Body of pancreas (tissue), 4 donors: ENCODE measurements around the gene USP54. TPM values are rescaled to one million over a fixed set of nuclear protein-coding genes. Genes with fewer than 3 reads are reported as not detected.
"Not testable (repeated sequence)": the region's sequence is repeated elsewhere in the genome, so short reads cannot be mapped to it uniquely, and the experiment has no call there.

Experiments
- ATAC-seq: fragments of 150-250 bp; one replicate; pipeline ENCODE4 v1.9.1; 2016
- DNase-seq, 4 donors: peaks; one replicate each; pipeline ENCODE4 v3.0.0-alpha.2; 2019
- H3K27ac ChIP-seq, 4 donors: fragments of 200-600 bp; sonication (generic); 1 replicate in 3 of 4; 2 replicates in 1 of 4; pipeline versions ENCODE4 v1.5.1 to v1.6.1; 2016 to 2019; ENCODE audit warnings: mild to moderate bottlenecking in 1 of 4, mixed read lengths in 1 of 4, moderate library complexity in 1 of 4
- H3K27me3 ChIP-seq, 2 donors: fragments of 200-600 bp; sonication (generic); one replicate each; pipeline ENCODE4 v1.6.0; 2016; ENCODE audit warnings: mild to moderate bottlenecking in 1 of 2
- H3K36me3 ChIP-seq, 2 donors: fragments of 200-600 bp; sonication (generic); replicated peaks in 1 of 2; 2 replicates each; pipeline ENCODE4 v1.5.1; 2016; ENCODE audit warnings: low read depth in 2 of 2; ENCODE audit not compliant: insufficient read depth in 1 of 2
- H3K4me1 ChIP-seq: fragments of 200-600 bp; sonication (generic); one replicate; pipeline ENCODE4 v1.6.0; 2016
- H3K4me3 ChIP-seq, 2 donors: fragments of 200-600 bp; sonication (generic); 1 replicate in 1 of 2; 2 replicates in 1 of 2; pipeline ENCODE4 v1.5.1; 2016 to 2019
- H3K9me3 ChIP-seq, 3 donors: fragments of 200-600 bp; sonication (generic); 1 replicate in 2 of 3; 2 replicates in 1 of 3; pipeline ENCODE4 v1.5.1; 2016
- POLR2A ChIP-seq, 3 donors: fragments of 450-650 bp; IDR thresholded peaks; one replicate each; pipeline ENCODE4 v1.6.1; 2016; ENCODE audit warnings: antibody characterized with exemption in 3 of 3, mild to moderate bottlenecking in 2 of 3
- WGBS, 2 donors: methylation state at CpG; one replicate each; pipeline ENCODE4 v1.1.5; 2017; 5-methylcytosine and 5-hydroxymethylcytosine counted together
- intact Hi-C: fragments of 100-400 bp; cut with DNase I; formaldehyde crosslinking; loops from one replicate; pipeline ENCODE4 v1.15.1; 2023
- total RNA-seq, 2 donors: library from RNA; depleted of rRNA; stranded (reverse); fragments of >200 nt; gene quantifications; one replicate each; pipeline ENCODE4 v1.1.0, GENCODE V29; 2016
- TF ChIP-seq, protein P1 (sequence below), 7 experiments: fragments of 450-650 bp in 4 of 7; fragments of 200-600 bp in 3 of 7; sonication (generic) in 3 of 7; IDR thresholded peaks; one replicate each; pipeline ENCODE4 v1.5.1; 2016 to 2019; ENCODE audit warnings: antibody characterized with exemption in 7 of 7

USP54 gene
- total RNA-seq, 2 donors from 2014 or later: 20.4 to 25.4 TPM

DNA sequence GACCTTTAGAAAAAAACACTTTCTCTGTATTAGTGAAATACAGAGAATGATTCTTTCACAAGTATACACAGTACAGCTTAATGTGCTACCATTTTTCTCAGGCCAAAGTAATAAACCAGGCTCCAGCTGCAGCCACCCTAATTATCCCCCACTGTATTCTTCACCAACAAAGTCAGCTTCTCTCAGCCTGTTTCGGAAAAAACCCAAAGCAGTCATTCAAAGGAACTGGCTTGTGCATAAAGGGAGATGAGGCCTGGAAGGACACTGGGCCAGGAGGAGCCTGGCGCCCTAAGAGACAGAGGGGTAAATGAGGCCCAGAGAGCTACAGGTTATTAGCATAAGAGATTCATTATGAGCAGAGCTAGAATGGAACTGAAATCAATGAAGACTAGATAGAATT lies 9.2 kb downstream of the USP54 start:
- intact Hi-C loops: no loop called here
- TF ChIP-seq POLR2A (IDR thresholded peaks at IDR 0.05): no peak
- TF ChIP-seq, protein P1, sequence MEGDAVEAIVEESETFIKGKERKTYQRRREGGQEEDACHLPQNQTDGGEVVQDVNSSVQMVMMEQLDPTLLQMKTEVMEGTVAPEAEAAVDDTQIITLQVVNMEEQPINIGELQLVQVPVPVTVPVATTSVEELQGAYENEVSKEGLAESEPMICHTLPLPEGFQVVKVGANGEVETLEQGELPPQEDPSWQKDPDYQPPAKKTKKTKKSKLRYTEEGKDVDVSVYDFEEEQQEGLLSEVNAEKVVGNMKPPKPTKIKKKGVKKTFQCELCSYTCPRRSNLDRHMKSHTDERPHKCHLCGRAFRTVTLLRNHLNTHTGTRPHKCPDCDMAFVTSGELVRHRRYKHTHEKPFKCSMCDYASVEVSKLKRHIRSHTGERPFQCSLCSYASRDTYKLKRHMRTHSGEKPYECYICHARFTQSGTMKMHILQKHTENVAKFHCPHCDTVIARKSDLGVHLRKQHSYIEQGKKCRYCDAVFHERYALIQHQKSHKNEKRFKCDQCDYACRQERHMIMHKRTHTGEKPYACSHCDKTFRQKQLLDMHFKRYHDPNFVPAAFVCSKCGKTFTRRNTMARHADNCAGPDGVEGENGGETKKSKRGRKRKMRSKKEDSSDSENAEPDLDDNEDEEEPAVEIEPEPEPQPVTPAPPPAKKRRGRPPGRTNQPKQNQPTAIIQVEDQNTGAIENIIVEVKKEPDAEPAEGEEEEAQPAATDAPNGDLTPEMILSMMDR (IDR thresholded peaks at IDR 0.05): no peak
- Histone ChIP-seq H3K27me3 (no peaks in the 10 kb centered on the region), H3K4me3 (no peak overlapping the region), H3K27ac (no peak overlapping the region), H3K9me3 (no peaks in the 10 kb centered on the region), H3K4me1 (peaks cover 39% of the 10 kb centered on the region), H3K36me3 (no peaks in the 10 kb centered on the region)
- no peak for ATAC-seq
- WGBS, 2 donors: 93 to 100% methylated on average over 2 of the region's 2 CpGs
- no peak for DNase-seq

DNA sequence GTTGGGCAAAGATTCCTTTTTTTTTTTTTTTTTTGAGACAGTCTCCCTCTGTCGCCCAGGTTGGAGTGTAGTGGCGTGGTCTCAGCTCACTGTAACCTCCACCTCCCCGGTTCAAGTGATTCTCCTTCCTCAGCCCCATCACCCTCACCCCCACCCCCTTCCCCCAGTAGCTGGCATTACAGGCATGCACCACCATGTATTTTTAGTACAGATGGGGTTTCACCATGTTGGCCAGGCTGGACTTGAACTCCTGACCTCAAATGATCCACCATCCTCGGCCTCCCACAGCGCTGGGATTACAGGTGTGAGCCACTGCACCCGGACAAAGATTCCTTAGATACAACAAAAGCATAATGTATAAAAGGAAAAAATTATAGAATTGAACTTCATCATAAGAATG lies 12.2 kb downstream of the USP54 start:
- H3K36me3 ChIP-seq, intact Hi-C loops, H3K4me3 ChIP-seq, H3K27me3 ChIP-seq, DNase-seq, ATAC-seq, H3K9me3 ChIP-seq: not testable (repeated sequence)
- 93 to 94% methylated on average over 6 of the region's 6 CpGs for WGBS, 2 donors
- Histone ChIP-seq H3K27ac (peak overlapping the region in 1 of 4 donors; percentile 87), H3K4me1 (peaks cover 47% of the 10 kb centered on the region)

DNA sequence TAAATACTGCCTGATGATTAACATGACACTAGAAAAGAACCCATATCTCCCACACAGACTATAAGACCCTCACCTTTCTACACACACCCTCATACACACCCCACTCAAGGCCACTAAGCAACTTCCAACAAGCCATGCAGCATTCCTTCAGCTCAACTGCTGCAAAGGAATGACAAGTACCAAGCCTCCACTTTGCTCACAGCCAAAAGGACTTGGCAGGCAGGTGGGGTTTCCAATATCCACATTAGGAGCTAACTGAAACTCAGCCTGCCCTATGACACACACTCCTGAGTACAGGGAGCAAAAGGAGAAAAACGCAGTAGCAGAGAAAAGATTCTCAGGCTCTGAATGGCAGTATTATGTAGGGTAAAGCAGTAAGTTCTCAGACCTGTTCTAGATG lies 13.4 kb downstream of the USP54 start:
- Histone ChIP-seq H3K27me3 (no peaks in the 10 kb centered on the region), H3K36me3 (no peaks in the 10 kb centered on the region), H3K27ac (peak overlapping the region; percentile 66 to 87 (median 84)), H3K4me1 (peaks cover 58% of the 10 kb centered on the region), H3K9me3 (no peaks in the 10 kb centered on the region), H3K4me3 (no peak overlapping the region)
- 0 to 8% methylated on average over 1 of the region's 1 CpG for whole genome bisulfite sequencing, 2 donors
- TF ChIP-seq, protein P1 (IDR thresholded peaks at IDR 0.05): no peak
- peak in 2 of 3 donors; percentile 39 to 41 for TF ChIP-seq POLR2A (IDR thresholded peaks at IDR 0.05)
- intact Hi-C loops: no loop called here
- peak; percentile 76 to 91 (median 88) for DNase-seq
- ATAC-seq: peak; percentile 88

DNA sequence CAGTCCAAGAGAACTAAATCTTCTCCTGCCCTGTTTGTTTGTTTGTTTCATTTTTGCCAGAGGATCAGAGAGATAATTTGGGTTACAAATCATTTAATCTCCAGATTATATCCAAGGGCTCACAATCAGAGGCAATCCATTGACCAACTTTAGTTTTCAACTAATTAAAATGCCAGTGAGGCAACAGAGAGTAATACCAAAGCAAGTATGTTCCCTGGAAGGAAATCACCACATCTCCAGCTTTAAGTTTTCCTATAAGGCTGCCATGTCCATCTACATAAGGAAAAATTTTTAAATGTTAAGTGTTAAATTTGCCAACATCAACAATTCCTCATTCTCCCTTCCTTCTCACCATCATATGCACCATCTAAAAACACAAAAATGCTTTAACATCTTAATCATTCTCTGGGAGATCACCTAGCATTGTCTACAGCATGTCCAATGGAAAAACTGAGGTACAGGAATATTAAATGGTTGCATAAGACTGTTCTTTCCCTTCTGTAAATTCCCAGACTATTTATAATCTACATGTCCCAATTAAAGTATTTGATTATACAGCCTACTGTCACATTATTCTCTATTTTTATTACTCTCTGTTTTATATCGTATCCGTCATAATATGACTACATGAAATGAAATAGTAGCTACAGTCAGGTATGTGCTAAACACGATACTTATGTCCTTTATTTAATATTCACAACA lies 14.1 kb downstream of the USP54 start:
- intact Hi-C loops: no loop called here
- Histone ChIP-seq H3K9me3 (no peaks in the 10 kb centered on the region), H3K27ac (peak overlapping the region; percentile 81 to 87 (median 84)), H3K36me3 (no peaks in the 10 kb centered on the region), H3K4me1 (peaks cover 63% of the 10 kb centered on the region), H3K27me3 (no peaks in the 10 kb centered on the region), H3K4me3 (no peak overlapping the region)
- DNase-seq (no peak), ATAC-seq (no peak)
- no peak for TF ChIP-seq POLR2A (IDR thresholded peaks at IDR 0.05)
- TF ChIP-seq, protein P1 (IDR thresholded peaks at IDR 0.05): no peak
- WGBS, 2 donors: 41 to 53% methylated on average over 3 of the region's 3 CpGs

DNA sequence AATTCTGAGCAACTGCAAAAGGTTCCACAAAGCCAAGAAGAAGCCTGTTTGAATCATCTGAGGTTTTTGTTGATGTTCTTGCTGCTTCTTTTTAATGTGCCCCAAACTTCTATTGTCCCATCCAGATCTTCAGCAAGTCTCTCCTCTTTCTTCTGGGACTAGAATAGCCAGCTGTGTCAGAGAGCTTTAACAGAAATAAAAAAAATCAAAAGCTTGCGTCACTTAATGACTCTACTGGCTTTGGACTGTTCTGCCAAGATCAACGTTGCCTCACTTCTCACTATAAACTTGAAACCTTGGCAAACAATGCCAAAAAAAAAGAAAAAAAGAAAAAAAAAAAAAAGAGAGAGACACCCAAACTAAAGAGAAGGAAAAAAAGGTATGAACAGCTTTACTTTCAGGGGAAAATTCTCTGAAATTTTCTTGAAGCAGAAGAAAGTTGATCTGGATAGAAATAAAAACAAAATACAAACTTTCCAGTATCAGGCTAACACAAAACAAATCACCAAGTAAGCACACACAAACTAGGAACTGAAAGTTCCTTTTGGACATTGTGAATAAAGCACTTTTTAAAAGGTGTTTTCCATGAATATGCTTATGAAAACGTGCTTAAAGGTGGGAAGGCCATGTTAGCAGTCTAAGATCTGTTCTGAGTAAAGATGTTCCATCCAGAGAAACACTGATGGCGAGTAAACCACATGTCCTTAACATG lies 14.8 kb downstream of the USP54 start:
- intact Hi-C loops: no loop called here
- DNase-seq (peak; percentile 50 to 88 (median 76)), ATAC-seq (peak; percentile 92)
- no peak overlapping the region for H3K4me3 ChIP-seq
- H3K27ac ChIP-seq: peak overlapping the region; percentile 81 to 87 (median 84)
- H3K4me1 ChIP-seq: peaks cover 65% of the 10 kb centered on the region
- H3K36me3 ChIP-seq: no peaks in the 10 kb centered on the region
- TF ChIP-seq, protein P1 (IDR thresholded peaks at IDR 0.05): no peak
- TF ChIP-seq POLR2A (IDR thresholded peaks at IDR 0.05): peak in 2 of 3 donors; percentile 72 to 83
- 26 to 29% methylated on average over 4 of the region's 4 CpGs for WGBS, 2 donors
- H3K9me3 ChIP-seq: no peaks in the 10 kb centered on the region
- H3K27me3 ChIP-seq: no peaks in the 10 kb centered on the region

DNA sequence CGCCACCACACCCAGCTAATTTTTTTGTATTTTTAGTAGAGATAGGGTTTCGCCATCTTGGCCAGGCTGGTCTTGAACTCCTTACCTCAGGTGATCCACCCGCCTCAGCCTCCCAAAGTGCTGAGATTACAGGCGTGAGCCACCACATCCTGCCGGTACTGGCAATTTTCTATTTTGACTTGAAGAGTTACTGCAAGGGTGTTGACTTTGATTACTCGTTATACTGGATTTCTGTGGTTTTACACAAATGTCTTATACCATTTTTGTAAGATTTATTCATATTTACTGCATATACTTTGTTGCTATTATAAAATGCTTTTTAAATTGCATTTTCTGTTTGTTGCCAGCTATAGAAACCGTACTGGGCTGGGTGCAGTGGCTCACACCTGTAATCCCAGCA lies 24.1 kb downstream of the USP54 start:
- 93% methylated on average over 7 of the region's 7 CpGs for WGBS, 2 donors
- H3K36me3 ChIP-seq, H3K27ac ChIP-seq, H3K4me3 ChIP-seq, H3K27me3 ChIP-seq, ATAC-seq, H3K9me3 ChIP-seq, H3K4me1 ChIP-seq, DNase-seq: not testable (repeated sequence)
- intact Hi-C loops: loop anchor here (10.0 kb wide), 1 partner anchor 58 kb away; no protein-coding TSS in a partner anchor
